Measurements from ENCODE around the gene PPP4R3B. TPM values are rescaled to one million over a fixed set of nuclear protein-coding genes. Genes with fewer than 3 reads are reported as not detected.

Gene PPP4R3B
- total and polyA plus RNA-seq, 2 of the 13 experiments (the other 11 are each of a cell fraction or from before 2014, with no cell fraction given): 24.2 to 53.0 TPM

GRCh38 chr2:55553321-55553720 is 64.1 kb downstream of the PPP4R3B start:
- CTCF ChIA-PET (ENCODE audit: low intra/inter-chr PET ratio, low total read pairs): no interaction called here
- H3K4me3 ChIP-seq (replicated peaks in 1 of 3; ENCODE audit: insufficient read depth in 1 of 3, low read depth in 2 of 3, low read length in 3 of 3): no peak overlapping the region
- no peak overlapping the region for H3K4me2 ChIP-seq (ENCODE audit: low read depth, low read length)
- no peak overlapping the region for H2AFZ ChIP-seq (ENCODE audit: low read length)
- no peaks in the 10 kb centered on the region for H3K79me2 ChIP-seq (ENCODE audit: insufficient read depth, low read length)
- H3K4me1 ChIP-seq (ENCODE audit: insufficient read depth, low read length): no peaks in the 10 kb centered on the region
- WGBS (ENCODE audit: low lambda C conversion rate): 97% methylated on average over 3 of the region's 3 CpGs
- H3K27me3 ChIP-seq (ENCODE audit: control insufficient read depth in 1 of 2, insufficient read depth in 2 of 2, low read length in 2 of 2): no peaks in the 10 kb centered on the region
- ATAC-seq (no peak), FAIRE-seq (no peak), DNase-seq (ENCODE audit: low spot score) (no peak)
- no peaks in the 10 kb centered on the region for H4K20me1 ChIP-seq (ENCODE audit: insufficient read depth, low read length)
- POLR2A ChIA-PET: no interaction called here
- peaks cover 25 to 76% of the 10 kb centered on the region in 2 experiments for H3K36me3 ChIP-seq (replicated peaks in 1 of 2; ENCODE audit: control insufficient read depth in 1 of 2, insufficient read depth in 2 of 2, low read length in 2 of 2)
- BruUV-seq (replicated peaks): no TSS peak
- in situ Hi-C loops (cut with HindIII; ENCODE audit: extremely low pct_ligation_motif_present, low pct_unique_long_range_greater_than_20kb) (no loop called here), intact Hi-C loops (cut with micrococcal nuclease; ENCODE audit: unreplicated experiment) (no loop called here)
- no peak overlapping the region for H3K9ac ChIP-seq (ENCODE audit: insufficient read depth, low read depth, low read length)
- H3K27ac ChIP-seq (ENCODE audit: extremely low read length, insufficient read depth, low read length): no peak overlapping the region
- peak; percentile 55; the same call in 1 of the 2 replicates for TF ChIP-seq CEBPB (IDR thresholded peaks at IDR 0.05; ENCODE audit: borderline replicate concordance, low read depth, low read length)
- no peak for TF ChIP-seq ZNF644 (CRISPR knock-in tag; IDR thresholded peaks at IDR 0.05; ENCODE audit: low read depth)
- TF ChIP-seq ZNF83 (CRISPR knock-in tag; IDR thresholded peaks at IDR 0.05; ENCODE audit: borderline replicate concordance): no peak
- TF ChIP-seq XRCC5 (optimal IDR thresholded peaks at IDR 0.05; ENCODE audit: low read length): no peak
- TF ChIP-seq ZNF180 (CRISPR knock-in tag; IDR thresholded peaks at IDR 0.05; ENCODE audit: borderline replicate concordance, low read depth): no peak
- TF ChIP-seq SNAPC4 (CRISPR knock-in tag; IDR thresholded peaks at IDR 0.05): no peak
- peak; percentile 71 for TF ChIP-seq HNRNPK (IDR thresholded peaks at IDR 0.05; ENCODE audit: low read depth, low read length, poor library complexity, severe bottlenecking)
- H3K9me3 ChIP-seq (ENCODE audit: low read length): no peaks in the 10 kb centered on the region
